NCI-H2227 treated with DMSO at 0.1 percent for 48 hours (cell line): Measurements from ENCODE around the gene KRT33B.
"Not testable (repeated sequence)": the region's sequence is repeated elsewhere in the genome, so short reads cannot be mapped to it uniquely, and the experiment has no call there.

Experiments
- DNase-seq: peaks from one replicate; lab custom pipeline; 2025; lab: John Stamatoyannopoulos, UW

The KRT33B gene

GRCh38 chr17:41347869-41348760 lies 21.5 kb downstream of the KRT33B start:
- no peak for DNase-seq

GRCh38 chr17:41346421-41346820 lies 23.2 kb downstream of the KRT33B start:
- DNase-seq = not testable (repeated sequence)

GRCh38 chr17:41345992-41346391 lies 23.6 kb downstream of the KRT33B start:
- DNase-seq = no peak

GRCh38 chr17:41343029-41343428 lies 26.6 kb downstream of the KRT33B start:
- no peak for DNase-seq

GRCh38 chr17:41340934-41341861 lies 28.4 kb downstream of the KRT33B start:
- DNase-seq = no peak

- DNase-seq = no peak
These were observed 29.1 kb downstream of the KRT33B start for GRCh38 chr17:41340494-41340893.

GRCh38 chr17:41339571-41340172 lies 29.9 kb downstream of the KRT33B start:
- no peak for DNase-seq

GRCh38 chr17:41338961-41339485 lies 30.6 kb downstream of the KRT33B start:
- DNase-seq = no peak

GRCh38 chr17:41335747-41336146 lies 33.9 kb downstream of the KRT33B start:
- DNase-seq = no peak

- DNase-seq = no peak
These were observed 35.0 kb downstream of the KRT33B start for GRCh38 chr17:41334385-41335305.

GRCh38 chr17:41333836-41334235 lies 35.8 kb downstream of the KRT33B start:
- no peak for DNase-seq

- no peak for DNase-seq
These were observed 36.5 kb downstream of the KRT33B start for GRCh38 chr17:41333098-41333497.

- DNase-seq = no peak
These were observed 37.4 kb downstream of the KRT33B start for GRCh38 chr17:41332239-41332638.

- no peak for DNase-seq
These were observed 38.0 kb downstream of the KRT33B start for GRCh38 chr17:41331606-41332005.

- peak; percentile 21 for DNase-seq
These were observed 40.2 kb downstream of the KRT33B start for GRCh38 chr17:41329279-41329948.

GRCh38 chr17:41328207-41328606 lies 41.4 kb downstream of the KRT33B start:
- no peak for DNase-seq

GRCh38 chr17:41327411-41328120 lies 42.0 kb downstream of the KRT33B start:
- DNase-seq = no peak

- DNase-seq = no peak
These were observed 43.2 kb downstream of the KRT33B start for GRCh38 chr17:41326173-41327145.

GRCh38 chr17:41325611-41326010 lies 44.0 kb downstream of the KRT33B start:
- DNase-seq = no peak
